ENCODE results near the gene OXA1L.

- TF ChIP-seq CTCF (conservative IDR thresholded peaks at IDR 0.05 in 1 of 2, IDR thresholded peaks at IDR 0.05 in 1 of 2; ENCODE audit: extremely low read depth in 1 of 2, insufficient read depth in 1 of 2, low read depth in 1 of 2, low read length in 2 of 2) (no peak), EZH2 (IDR thresholded peaks at IDR 0.05; ENCODE audit: borderline replicate concordance, low read length) (no peak)
Measured at GRCh38 chr14:22798528-22798927, 32.0 kb downstream of the OXA1L start.

Data from mammary epithelial cell (primary cell).